ENCODE results near the gene LRRN2.
"Not testable (repeated sequence)": the region's sequence is repeated elsewhere in the genome, so short reads cannot be mapped to it uniquely, and the experiment has no call there.

Gene LRRN2

DNA sequence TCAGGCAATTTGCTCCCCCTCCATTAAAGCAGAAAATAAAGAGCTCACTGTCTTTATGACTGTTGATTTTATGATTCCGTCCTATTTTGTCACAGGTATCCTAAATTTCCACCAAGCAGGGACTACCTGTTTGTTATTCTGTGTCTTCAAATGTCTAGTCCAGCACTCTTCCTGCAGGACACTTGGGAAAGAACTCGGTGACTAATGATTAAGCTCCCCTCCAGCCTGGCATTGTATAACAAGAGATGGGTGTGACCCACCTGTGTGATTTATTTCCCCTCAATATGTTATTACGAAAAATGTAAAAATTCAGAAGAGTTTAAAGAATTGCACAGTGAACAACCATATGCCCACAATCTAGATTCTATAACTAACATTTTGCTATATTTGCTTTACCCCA is 42.9 kb upstream of the LRRN2 start:
- ATAC-seq, result no peak

DNA sequence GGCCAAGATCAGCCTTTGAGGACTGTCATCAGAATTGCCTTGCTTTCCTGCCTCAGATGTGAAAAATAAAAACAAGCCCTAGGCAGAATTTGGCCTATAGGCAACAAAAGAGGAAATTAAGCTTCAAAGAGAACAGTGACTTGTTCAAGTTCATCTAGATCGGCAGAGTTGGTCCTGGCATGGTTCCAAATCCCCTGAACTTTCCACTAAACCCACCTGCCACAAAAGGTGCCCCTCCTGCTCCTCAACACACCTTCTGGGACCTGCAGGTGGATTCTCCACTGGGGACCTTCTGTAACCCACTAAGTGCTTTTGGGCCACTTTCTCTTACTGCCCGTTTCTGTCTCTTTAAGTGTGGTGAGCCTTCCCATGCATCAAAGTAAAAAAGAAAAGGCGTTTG is 42.5 kb upstream of the LRRN2 start:
- TF ChIP-seq ZC3H10 (CRISPR knock-in tag; IDR thresholded peaks at IDR 0.05) (no peak), TCF4 (CRISPR knock-in tag; IDR thresholded peaks at IDR 0.05; ENCODE audit: borderline replicate concordance) (no peak), CSDC2 (CRISPR knock-in tag; IDR thresholded peaks at IDR 0.05) (no peak), GLIS3 (CRISPR knock-in tag; IDR thresholded peaks at IDR 0.05) (no peak), BACH2 (CRISPR knock-in tag; IDR thresholded peaks at IDR 0.05; ENCODE audit: borderline replicate concordance) (no peak), OSR1 (CRISPR knock-in tag; IDR thresholded peaks at IDR 0.05) (no peak), SNAI2 (CRISPR knock-in tag; IDR thresholded peaks at IDR 0.05) (no peak), ZNF565 (CRISPR knock-in tag; conservative IDR thresholded peaks at IDR 0.05; ENCODE audit: low read depth) (no peak), ZNF8 (CRISPR knock-in tag; IDR thresholded peaks at IDR 0.05) (no peak), ZFP3 (CRISPR knock-in tag; IDR thresholded peaks at IDR 0.05) (no peak), TOX (CRISPR knock-in tag; IDR thresholded peaks at IDR 0.05; ENCODE audit: borderline replicate concordance) (no peak)
- TF ChIP-seq, protein P1, sequence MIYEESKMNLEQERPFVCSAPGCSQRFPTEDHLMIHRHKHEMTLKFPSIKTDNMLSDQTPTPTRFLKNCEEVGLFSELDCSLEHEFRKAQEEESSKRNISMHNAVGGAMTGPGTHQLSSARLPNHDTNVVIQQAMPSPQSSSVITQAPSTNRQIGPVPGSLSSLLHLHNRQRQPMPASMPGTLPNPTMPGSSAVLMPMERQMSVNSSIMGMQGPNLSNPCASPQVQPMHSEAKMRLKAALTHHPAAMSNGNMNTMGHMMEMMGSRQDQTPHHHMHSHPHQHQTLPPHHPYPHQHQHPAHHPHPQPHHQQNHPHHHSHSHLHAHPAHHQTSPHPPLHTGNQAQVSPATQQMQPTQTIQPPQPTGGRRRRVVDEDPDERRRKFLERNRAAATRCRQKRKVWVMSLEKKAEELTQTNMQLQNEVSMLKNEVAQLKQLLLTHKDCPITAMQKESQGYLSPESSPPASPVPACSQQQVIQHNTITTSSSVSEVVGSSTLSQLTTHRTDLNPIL (CRISPR knock-in tag; IDR thresholded peaks at IDR 0.05; ENCODE audit: low read depth), result no peak
- TF ChIP-seq, protein P2, sequence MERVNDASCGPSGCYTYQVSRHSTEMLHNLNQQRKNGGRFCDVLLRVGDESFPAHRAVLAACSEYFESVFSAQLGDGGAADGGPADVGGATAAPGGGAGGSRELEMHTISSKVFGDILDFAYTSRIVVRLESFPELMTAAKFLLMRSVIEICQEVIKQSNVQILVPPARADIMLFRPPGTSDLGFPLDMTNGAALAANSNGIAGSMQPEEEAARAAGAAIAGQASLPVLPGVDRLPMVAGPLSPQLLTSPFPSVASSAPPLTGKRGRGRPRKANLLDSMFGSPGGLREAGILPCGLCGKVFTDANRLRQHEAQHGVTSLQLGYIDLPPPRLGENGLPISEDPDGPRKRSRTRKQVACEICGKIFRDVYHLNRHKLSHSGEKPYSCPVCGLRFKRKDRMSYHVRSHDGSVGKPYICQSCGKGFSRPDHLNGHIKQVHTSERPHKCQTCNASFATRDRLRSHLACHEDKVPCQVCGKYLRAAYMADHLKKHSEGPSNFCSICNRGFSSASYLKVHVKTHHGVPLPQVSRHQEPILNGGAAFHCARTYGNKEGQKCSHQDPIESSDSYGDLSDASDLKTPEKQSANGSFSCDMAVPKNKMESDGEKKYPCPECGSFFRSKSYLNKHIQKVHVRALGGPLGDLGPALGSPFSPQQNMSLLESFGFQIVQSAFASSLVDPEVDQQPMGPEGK (CRISPR knock-in tag; IDR thresholded peaks at IDR 0.05; ENCODE audit: borderline replicate concordance), result no peak
- TF ChIP-seq, protein P3, sequence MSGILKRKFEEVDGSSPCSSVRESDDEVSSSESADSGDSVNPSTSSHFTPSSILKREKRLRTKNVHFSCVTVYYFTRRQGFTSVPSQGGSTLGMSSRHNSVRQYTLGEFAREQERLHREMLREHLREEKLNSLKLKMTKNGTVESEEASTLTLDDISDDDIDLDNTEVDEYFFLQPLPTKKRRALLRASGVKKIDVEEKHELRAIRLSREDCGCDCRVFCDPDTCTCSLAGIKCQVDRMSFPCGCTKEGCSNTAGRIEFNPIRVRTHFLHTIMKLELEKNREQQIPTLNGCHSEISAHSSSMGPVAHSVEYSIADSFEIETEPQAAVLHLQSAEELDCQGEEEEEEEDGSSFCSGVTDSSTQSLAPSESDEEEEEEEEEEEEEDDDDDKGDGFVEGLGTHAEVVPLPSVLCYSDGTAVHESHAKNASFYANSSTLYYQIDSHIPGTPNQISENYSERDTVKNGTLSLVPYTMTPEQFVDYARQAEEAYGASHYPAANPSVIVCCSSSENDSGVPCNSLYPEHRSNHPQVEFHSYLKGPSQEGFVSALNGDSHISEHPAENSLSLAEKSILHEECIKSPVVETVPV (CRISPR knock-in tag; IDR thresholded peaks at IDR 0.05), result no peak
- ATAC-seq, result no peak

More for the DNA sequence above, 42.9 kb upstream of the LRRN2 start:
- TF ChIP-seq ISL1 (CRISPR knock-in tag; IDR thresholded peaks at IDR 0.05), result no peak
- TF ChIP-seq TOX (CRISPR knock-in tag; IDR thresholded peaks at IDR 0.05; ENCODE audit: borderline replicate concordance), result no peak
- TF ChIP-seq ZNF8 (CRISPR knock-in tag; IDR thresholded peaks at IDR 0.05), result no peak
- TF ChIP-seq ZFP3 (CRISPR knock-in tag; IDR thresholded peaks at IDR 0.05), result no peak
- no peak for TF ChIP-seq PPARA (CRISPR knock-in tag; IDR thresholded peaks at IDR 0.05; ENCODE audit: borderline replicate concordance)
- TF ChIP-seq SNAI2 (CRISPR knock-in tag; IDR thresholded peaks at IDR 0.05), result no peak
- TF ChIP-seq, protein P2 (CRISPR knock-in tag; IDR thresholded peaks at IDR 0.05; ENCODE audit: borderline replicate concordance), result no peak
- no peak for TF ChIP-seq OSR1 (CRISPR knock-in tag; IDR thresholded peaks at IDR 0.05)
- TF ChIP-seq, protein P4, sequence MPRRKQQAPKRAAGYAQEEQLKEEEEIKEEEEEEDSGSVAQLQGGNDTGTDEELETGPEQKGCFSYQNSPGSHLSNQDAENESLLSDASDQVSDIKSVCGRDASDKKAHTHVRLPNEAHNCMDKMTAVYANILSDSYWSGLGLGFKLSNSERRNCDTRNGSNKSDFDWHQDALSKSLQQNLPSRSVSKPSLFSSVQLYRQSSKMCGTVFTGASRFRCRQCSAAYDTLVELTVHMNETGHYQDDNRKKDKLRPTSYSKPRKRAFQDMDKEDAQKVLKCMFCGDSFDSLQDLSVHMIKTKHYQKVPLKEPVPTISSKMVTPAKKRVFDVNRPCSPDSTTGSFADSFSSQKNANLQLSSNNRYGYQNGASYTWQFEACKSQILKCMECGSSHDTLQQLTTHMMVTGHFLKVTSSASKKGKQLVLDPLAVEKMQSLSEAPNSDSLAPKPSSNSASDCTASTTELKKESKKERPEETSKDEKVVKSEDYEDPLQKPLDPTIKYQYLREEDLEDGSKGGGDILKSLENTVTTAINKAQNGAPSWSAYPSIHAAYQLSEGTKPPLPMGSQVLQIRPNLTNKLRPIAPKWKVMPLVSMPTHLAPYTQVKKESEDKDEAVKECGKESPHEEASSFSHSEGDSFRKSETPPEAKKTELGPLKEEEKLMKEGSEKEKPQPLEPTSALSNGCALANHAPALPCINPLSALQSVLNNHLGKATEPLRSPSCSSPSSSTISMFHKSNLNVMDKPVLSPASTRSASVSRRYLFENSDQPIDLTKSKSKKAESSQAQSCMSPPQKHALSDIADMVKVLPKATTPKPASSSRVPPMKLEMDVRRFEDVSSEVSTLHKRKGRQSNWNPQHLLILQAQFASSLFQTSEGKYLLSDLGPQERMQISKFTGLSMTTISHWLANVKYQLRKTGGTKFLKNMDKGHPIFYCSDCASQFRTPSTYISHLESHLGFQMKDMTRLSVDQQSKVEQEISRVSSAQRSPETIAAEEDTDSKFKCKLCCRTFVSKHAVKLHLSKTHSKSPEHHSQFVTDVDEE (CRISPR knock-in tag; IDR thresholded peaks at IDR 0.05), result no peak
- TF ChIP-seq CSDC2 (CRISPR knock-in tag; IDR thresholded peaks at IDR 0.05), result no peak
- TF ChIP-seq ZNF565 (CRISPR knock-in tag; conservative IDR thresholded peaks at IDR 0.05; ENCODE audit: low read depth), result no peak
- no peak for TF ChIP-seq ZNF70 (CRISPR knock-in tag; IDR thresholded peaks at IDR 0.05)
- TF ChIP-seq, protein P3 (CRISPR knock-in tag; IDR thresholded peaks at IDR 0.05), result no peak
- no peak for TF ChIP-seq RARB (CRISPR knock-in tag; IDR thresholded peaks at IDR 0.05)
- TF ChIP-seq TCF4 (CRISPR knock-in tag; IDR thresholded peaks at IDR 0.05; ENCODE audit: borderline replicate concordance), result no peak
- TF ChIP-seq ESRRG (CRISPR knock-in tag; IDR thresholded peaks at IDR 0.05), result no peak

DNA sequence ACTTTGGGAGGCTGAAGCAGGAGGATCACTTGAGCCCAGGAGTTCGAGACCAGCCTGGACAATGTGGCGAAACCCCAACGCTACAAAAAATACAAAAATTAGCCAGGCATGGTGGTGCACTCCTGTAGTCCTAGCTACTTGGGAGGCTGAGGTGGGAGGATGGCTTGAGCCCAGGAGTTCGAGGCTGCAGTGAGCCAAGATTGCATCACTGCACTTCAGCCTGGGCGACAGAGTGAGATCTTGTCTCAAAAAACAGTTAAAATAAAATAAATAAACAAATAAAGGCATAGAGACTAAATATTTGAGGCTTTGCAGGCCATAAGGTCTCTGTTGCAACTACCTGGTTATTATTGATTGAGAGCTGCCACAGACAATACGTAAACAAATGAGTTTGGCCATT is 41.9 kb upstream of the LRRN2 start:
- not testable (repeated sequence) for ATAC-seq

Measured in SK-N-SH treated with all-trans-retinoic acid at 6 μM for 48 hours (cell line).